HG02981 (cell line): ENCODE data around the gene DNASE1L2.
"Not testable (repeated sequence)": the region's sequence is repeated elsewhere in the genome, so short reads cannot be mapped to it uniquely, and the experiment has no call there.

Experiments
- ATAC-seq: cut with Tn5 transposase; IDR thresholded peaks from one replicate; pipeline ENCODE4 v1.9.1; 2021; ENCODE audit warnings: mild to moderate bottlenecking, moderate library complexity; ENCODE audit not compliant: unreplicated experiment

The DNASE1L2 gene

GRCh38 chr16:2238150-2238837, 2.0 kb downstream of the DNASE1L2 start:
- ATAC-seq: no peak

GRCh38 chr16:2238838-2239675, 2.8 kb downstream of the DNASE1L2 start:
- no peak for ATAC-seq

- not testable (repeated sequence) for ATAC-seq
These were observed 4.1 kb downstream of the DNASE1L2 start for GRCh38 chr16:2240331-2240730.

- no peak for ATAC-seq
These were observed 6.4 kb downstream of the DNASE1L2 start for GRCh38 chr16:2242598-2242997.

- ATAC-seq: no peak
These were observed 6.8 kb downstream of the DNASE1L2 start for GRCh38 chr16:2243031-2243528.

- no peak for ATAC-seq
These were observed 7.5 kb downstream of the DNASE1L2 start for GRCh38 chr16:2243781-2244180.

- no peak for ATAC-seq
These were observed 8.1 kb downstream of the DNASE1L2 start for GRCh38 chr16:2244301-2244700.

GRCh38 chr16:2244926-2245795, 8.9 kb downstream of the DNASE1L2 start:
- no peak for ATAC-seq

GRCh38 chr16:2246301-2246885, 10.1 kb downstream of the DNASE1L2 start:
- no peak for ATAC-seq

GRCh38 chr16:2250652-2251295, 14.5 kb downstream of the DNASE1L2 start:
- ATAC-seq: no peak

- ATAC-seq: peak; percentile 81
These were observed 15.3 kb downstream of the DNASE1L2 start, which contains the start of gene ECI1 for GRCh38 chr16:2251296-2252111. ECI1 (minus strand) TSS chr16:2251587; CDS start chr16:2251566, 21 bp downstream.

- no peak for ATAC-seq
These were observed 16.5 kb downstream of the DNASE1L2 start for GRCh38 chr16:2252806-2253148.

GRCh38 chr16:2253293-2253692, 17.0 kb downstream of the DNASE1L2 start:
- no peak for ATAC-seq

- no peak for ATAC-seq
These were observed 20.4 kb downstream of the DNASE1L2 start for GRCh38 chr16:2256531-2257140.

- ATAC-seq: no peak
These were observed 21.5 kb downstream of the DNASE1L2 start for GRCh38 chr16:2257726-2258125.

- ATAC-seq: not testable (repeated sequence)
These were observed 22.3 kb downstream of the DNASE1L2 start for GRCh38 chr16:2258530-2258929.

GRCh38 chr16:2260250-2260649, 24.0 kb downstream of the DNASE1L2 start:
- no peak for ATAC-seq

- ATAC-seq: not testable (repeated sequence)
These were observed 26.8 kb downstream of the DNASE1L2 start for GRCh38 chr16:2263026-2263425.

GRCh38 chr16:2266887-2267286, 30.6 kb downstream of the DNASE1L2 start:
- ATAC-seq: not testable (repeated sequence)
